Right renal cortex interstitium (tissue), 3 donors: ENCODE results near the gene SAMM50. TPM values are rescaled to one million over a fixed set of nuclear protein-coding genes. Genes with fewer than 3 reads are reported as not detected.

Experiments used
- DNase-seq, 3 donors: peaks; one replicate each; pipeline ENCODE4 v3.0.0-alpha.2; 2013; ENCODE audit warnings: low read depth in 3 of 3, low spot score in 2 of 3
- polyA plus RNA-seq, 3 donors: library from polyadenylated mRNA; unstranded; fragments of 120-200 nt; gene quantifications; one replicate each; pipeline ENCODE4 v1.2.1, GENCODE V29; 2013; ENCODE audit not compliant: insufficient read length in 3 of 3

The SAMM50 gene
- polyA plus RNA-seq, 3 donors = 63.8 to 69.4 (median 65.0) TPM

GRCh38 chr22:43945632-43946383 is 9.4 kb upstream of the SAMM50 start:
- no peak for DNase-seq

- no peak for DNase-seq
These were observed 8.9 kb upstream of the SAMM50 start for GRCh38 chr22:43946384-43946667.

GRCh38 chr22:43948836-43949406 is 6.3 kb upstream of the SAMM50 start:
- no peak for DNase-seq

GRCh38 chr22:43951391-43951790 is 3.9 kb upstream of the SAMM50 start:
- DNase-seq = no peak

GRCh38 chr22:43951966-43952365 is 3.3 kb upstream of the SAMM50 start:
- no peak for DNase-seq

GRCh38 chr22:43953988-43954785 is 1.1 kb upstream of the SAMM50 start:
- DNase-seq = no peak

- DNase-seq = no peak
These were observed 891 bp downstream of the SAMM50 start for GRCh38 chr22:43955883-43956782.

GRCh38 chr22:43956805-43957463 is 1.7 kb downstream of the SAMM50 start:
- DNase-seq = no peak

- no peak for DNase-seq
These were observed 2.6 kb downstream of the SAMM50 start for GRCh38 chr22:43957871-43958270.

- no peak for DNase-seq
These were observed 9.1 kb downstream of the SAMM50 start for GRCh38 chr22:43964314-43964857.

- DNase-seq = no peak
These were observed 11.8 kb downstream of the SAMM50 start for GRCh38 chr22:43967069-43967468.

- DNase-seq = no peak
These were observed 13.4 kb downstream of the SAMM50 start for GRCh38 chr22:43968614-43969013.

GRCh38 chr22:43969021-43969878 is 14.0 kb downstream of the SAMM50 start:
- DNase-seq = no peak

GRCh38 chr22:43969989-43970755 is 14.9 kb downstream of the SAMM50 start:
- no peak for DNase-seq

- no peak for DNase-seq
These were observed 15.9 kb downstream of the SAMM50 start for GRCh38 chr22:43971112-43971511.

GRCh38 chr22:43972931-43973462 is 17.8 kb downstream of the SAMM50 start:
- DNase-seq = no peak

GRCh38 chr22:43974028-43974545 is 18.8 kb downstream of the SAMM50 start:
- DNase-seq = no peak

GRCh38 chr22:43975041-43975440 is 19.8 kb downstream of the SAMM50 start:
- DNase-seq = no peak
